Tibial artery (tissue), 4 donors: ENCODE data around the gene USP32.

Source experiments
- DNase-seq, 2 donors: peaks; one replicate each; pipeline ENCODE4 v3.0.0-alpha.2; 2019
- H3K27ac ChIP-seq, 2 donors: fragments of 200-600 bp; sonication (generic) in 1 of 2; 1 replicate in 1 of 2; 2 replicates in 1 of 2; pipeline ENCODE4 v1.5.1; 2018 to 2019; ENCODE audit warnings: mild to moderate bottlenecking in 1 of 2
- H3K27me3 ChIP-seq, 2 donors: fragments of 200-600 bp; sonication (generic) in 1 of 2; one replicate each; pipeline versions ENCODE4 v1.5.1 to v1.6.0; 2016 to 2019
- H3K36me3 ChIP-seq, 3 donors: fragments of 200-600 bp; sonication (generic) in 2 of 3; one replicate each; pipeline ENCODE4 v1.5.1; 2016 to 2019; ENCODE audit warnings: mild to moderate bottlenecking in 2 of 3
- H3K4me1 ChIP-seq, 4 donors: fragments of 200-600 bp; sonication (generic) in 2 of 4; 1 replicate in 3 of 4; 2 replicates in 1 of 4; pipeline ENCODE4 v1.5.1; 2016 to 2019
- H3K4me3 ChIP-seq, 2 donors: fragments of 200-600 bp; sonication (generic) in 1 of 2; 1 replicate in 1 of 2; 2 replicates in 1 of 2; pipeline ENCODE4 v1.5.1; 2018 to 2019; ENCODE audit warnings: mild to moderate bottlenecking in 2 of 2
- H3K9me3 ChIP-seq, 3 donors: fragments of 200-600 bp; sonication (generic) in 1 of 3; one replicate each; pipeline ENCODE4 v1.5.1; 2016 to 2019
- CTCF ChIP-seq, 2 experiments: fragments of 200-600 bp in 1 of 2; fragments of 450-650 bp in 1 of 2; IDR thresholded peaks; one replicate each; pipeline ENCODE4 v1.5.1; 2017 to 2019; ENCODE audit warnings: antibody characterized with exemption in 2 of 2, mild to moderate bottlenecking in 1 of 2, moderate library complexity in 1 of 2
- intact Hi-C: fragments of 100-400 bp; cut with DNase I; formaldehyde crosslinking; loops from one replicate; pipeline ENCODE4 v1.15.0; 2023; ENCODE audit warnings: low total_unique reads

USP32 gene

DNA sequence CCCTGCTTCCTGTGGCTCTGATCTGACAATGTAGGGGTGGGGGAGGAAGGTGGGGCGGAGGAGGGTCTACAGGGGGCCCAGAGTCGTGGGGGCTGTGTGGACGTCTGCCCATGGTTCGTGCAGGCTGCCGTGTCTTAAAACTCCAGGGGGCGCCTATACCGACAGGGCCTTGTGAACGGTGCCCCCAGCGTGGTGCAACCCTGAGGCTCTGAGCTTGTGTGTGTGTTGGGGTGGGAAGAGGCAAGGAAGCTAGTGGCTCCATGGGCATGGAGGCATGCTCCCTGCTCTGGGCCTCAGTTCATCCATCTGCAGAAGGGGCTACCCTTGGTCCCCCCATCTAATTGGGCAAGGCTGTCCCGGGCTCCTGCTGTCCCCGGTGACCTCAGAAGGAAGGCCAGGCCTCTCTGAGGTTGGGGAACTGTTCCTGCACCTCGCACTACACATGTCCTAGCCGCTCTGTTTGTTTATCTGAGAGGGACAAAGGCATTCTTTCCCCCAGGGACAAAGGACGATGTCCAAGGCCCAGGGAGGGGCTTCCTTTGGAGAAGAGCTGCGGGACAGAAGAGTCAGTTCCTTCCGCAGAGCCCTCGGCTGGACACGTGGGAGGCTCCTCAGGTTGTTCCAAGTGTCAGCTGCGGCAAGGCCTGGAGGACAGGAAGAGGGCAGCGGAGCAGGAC, 228.7 kb downstream of the USP32 start:
- TF ChIP-seq CTCF (IDR thresholded peaks at IDR 0.05): no peak
- Histone ChIP-seq H3K27me3 (peaks cover 0 to 73% of the 10 kb centered on the region in 2 donors), H3K4me1 (no peaks in the 10 kb centered on the region), H3K9me3 (no peaks in the 10 kb centered on the region), H3K36me3 (no peaks in the 10 kb centered on the region), H3K27ac (no peak overlapping the region), H3K4me3 (no peak overlapping the region)
- intact Hi-C loops: no loop called here
- DNase-seq: no peak

- H3K4me1 ChIP-seq: no peaks in the 10 kb centered on the region
- H3K4me3 ChIP-seq: no peak overlapping the region
- DNase-seq: no peak
- TF ChIP-seq CTCF (IDR thresholded peaks at IDR 0.05): no peak
- H3K9me3 ChIP-seq: no peaks in the 10 kb centered on the region
- intact Hi-C loops: no loop called here
- H3K27ac ChIP-seq: no peak overlapping the region
- H3K27me3 ChIP-seq: peaks cover 0 to 79% of the 10 kb centered on the region in 2 donors
- H3K36me3 ChIP-seq: no peaks in the 10 kb centered on the region
Observed at GRCh38 chr17:60161598-60162330, 230.2 kb downstream of the USP32 start.

- TF ChIP-seq CTCF (IDR thresholded peaks at IDR 0.05): no peak
- intact Hi-C loops: no loop called here
- no peaks in the 10 kb centered on the region for H3K9me3 ChIP-seq
- no peak for DNase-seq
- no peaks in the 10 kb centered on the region for H3K4me1 ChIP-seq
- H3K27ac ChIP-seq: no peak overlapping the region
- no peak overlapping the region for H3K4me3 ChIP-seq
- H3K27me3 ChIP-seq: peaks cover 0 to 81% of the 10 kb centered on the region in 2 donors
- no peaks in the 10 kb centered on the region for H3K36me3 ChIP-seq
Observed at GRCh38 chr17:60160829-60161501, 231.0 kb downstream of the USP32 start.

GRCh38 chr17:60159479-60159866, 232.5 kb downstream of the USP32 start:
- H3K9me3 ChIP-seq: no peaks in the 10 kb centered on the region
- H3K36me3 ChIP-seq: no peaks in the 10 kb centered on the region
- peaks cover 0 to 80% of the 10 kb centered on the region in 2 donors for H3K27me3 ChIP-seq
- no peak overlapping the region for H3K27ac ChIP-seq
- peak in 1 of 2 donors; percentile 37 for DNase-seq
- H3K4me3 ChIP-seq: no peak overlapping the region
- intact Hi-C loops: no loop called here
- TF ChIP-seq CTCF (IDR thresholded peaks at IDR 0.05): no peak
- peaks cover 0 to 2% (median 0%) of the 10 kb centered on the region in 4 donors for H3K4me1 ChIP-seq

- DNase-seq: no peak
- intact Hi-C loops: no loop called here
- Histone ChIP-seq H3K9me3 (no peaks in the 10 kb centered on the region), H3K4me1 (peaks cover 0 to 7% (median 0%) of the 10 kb centered on the region in 4 donors), H3K27ac (no peak overlapping the region), H3K4me3 (no peak overlapping the region), H3K27me3 (peaks cover 0 to 80% of the 10 kb centered on the region in 2 donors), H3K36me3 (no peaks in the 10 kb centered on the region)
- no peak for TF ChIP-seq CTCF (IDR thresholded peaks at IDR 0.05)
Observed at GRCh38 chr17:60158751-60159478, 233.0 kb downstream of the USP32 start.
